ENCODE results near the gene PAX6.

- TF ChIP-seq POLR2AphosphoS5 (IDR thresholded peaks at IDR 0.05; ENCODE audit: low read depth, low read length): no peak
- no peak for TF ChIP-seq TAF1 (IDR thresholded peaks at IDR 0.05; ENCODE audit: low read depth, low read length)
Measured at GRCh38 chr11:31808721-31809540, 2.2 kb downstream of the PAX6 start.
